ENCODE results near the gene MXRA7. TPM values are rescaled to one million over a fixed set of nuclear protein-coding genes. Genes with fewer than 3 reads are reported as not detected.

The MXRA7 gene
- total and polyA plus RNA-seq, 2 donors (not counting 3 experiments of a cell fraction or from before 2014, with no cell fraction given) = 49.5 to 95.8 TPM

DNA sequence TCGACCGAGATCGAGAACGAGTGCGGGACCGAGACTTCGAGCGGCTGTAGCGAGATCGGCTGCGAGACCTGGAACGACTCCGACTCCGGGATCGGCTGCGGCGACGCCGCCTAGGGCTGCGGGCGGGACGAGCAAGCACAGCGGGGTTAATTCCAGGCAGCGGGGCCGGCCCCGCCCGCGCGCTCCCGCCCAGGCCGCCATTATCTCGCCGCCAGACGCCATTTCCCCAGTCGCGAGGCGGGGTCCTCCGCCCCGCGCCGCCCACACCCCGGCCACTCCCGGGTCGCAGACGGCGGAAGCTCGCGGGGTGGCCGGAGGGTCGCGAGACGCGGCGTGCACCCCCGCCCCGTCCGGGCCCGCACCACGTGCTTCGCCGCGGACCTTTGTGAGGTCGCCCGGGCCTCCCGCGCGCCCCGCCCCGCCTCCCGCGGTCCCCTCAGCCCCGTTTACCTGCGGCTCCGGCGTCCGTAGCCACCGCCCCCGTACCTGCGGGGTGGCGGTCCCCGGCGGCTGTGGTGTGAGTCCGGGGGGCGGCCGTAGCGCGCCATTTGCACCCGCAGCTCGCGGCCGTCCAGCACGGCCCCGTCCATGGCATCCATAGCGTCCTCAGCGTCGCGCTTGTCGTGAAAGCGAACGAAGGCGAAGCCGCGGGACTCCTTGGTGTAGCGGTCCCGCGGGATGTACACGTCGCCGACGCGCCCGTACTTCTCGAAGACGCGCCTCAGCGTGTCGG is 25.8 kb upstream of the MXRA7 start:
- Histone ChIP-seq H3K36me3 (ENCODE audit: control insufficient read depth in 2 of 2, extremely low read depth in 1 of 2, insufficient read depth in 2 of 2, low read length in 2 of 2) (peaks cover 6 to 33% of the 10 kb centered on the region in 2 experiments), H3K4me1 (ENCODE audit: control insufficient read depth, extremely low read depth, insufficient read depth, low read length) (peaks cover 38% of the 10 kb centered on the region), H3K27ac (ENCODE audit: insufficient read depth, low read depth, low read length) (peak overlapping the region; percentile 83), H4K20me1 (replicated peaks; ENCODE audit: control insufficient read depth, extremely low read depth, insufficient read depth, low read length) (peaks cover 6% of the 10 kb centered on the region), H2AFZ (ENCODE audit: low read depth, low read length) (no peak overlapping the region), H3K4me3 (replicated peaks in 1 of 3; ENCODE audit: insufficient read depth in 1 of 3, low read depth in 1 of 3, low read length in 3 of 3) (peak overlapping the region; percentile 65 to 92 (median 90)), H3K9me1 (replicated peaks; ENCODE audit: control insufficient read depth, extremely low read depth, insufficient read depth, low read length) (no peaks in the 10 kb centered on the region), H3K9me3 (replicated peaks; ENCODE audit: control insufficient read depth, insufficient read depth, low read length) (no peaks in the 10 kb centered on the region), H3K4me2 (ENCODE audit: insufficient read depth, low read length) (peak overlapping the region; percentile 99), H3K27me3 (ENCODE audit: control insufficient read depth in 2 of 2, insufficient read depth in 2 of 2, low read length in 2 of 2) (no peaks in the 10 kb centered on the region), H3K9ac (replicated peaks; ENCODE audit: extremely low read depth, insufficient read depth, low read length) (peak overlapping the region; percentile 97), H3K79me2 (ENCODE audit: control insufficient read depth, insufficient read depth, low read length) (peaks cover 63% of the 10 kb centered on the region)
- dilution Hi-C loops (cut with MboI; ENCODE audit: extremely low pct_ligation_motif_present, low sequenced_read_pairs) (no loop called here), intact Hi-C loops (cut with micrococcal nuclease) (loop anchor here (1.0 to 5.0 kb wide), 4 partner anchors 10 to 404 kb away; partner anchors contain the start of genes JMJD6, METTL23 and SEC14L1)
- FAIRE-seq (no peak), DNase-seq (ENCODE audit: low read depth, low spot score) (peak; percentile 71)
- POLR2A ChIA-PET = interaction anchor here (0.7 to 2.7 kb wide), 3 partner anchors 8 to 10 kb away, joined by 3 to 21 read pairs (median 4); partner anchors contain the start of genes JMJD6 and METTL23
- TF ChIP-seq CTCF (IDR thresholded peaks at IDR 0.05; ENCODE audit: extremely low read depth in 1 of 2, insufficient read depth in 1 of 2, low read depth in 1 of 2, low read length in 2 of 2) = peak in 1 of 2 donors; percentile 25
- TF ChIP-seq POLR2AphosphoS5 (IDR thresholded peaks at IDR 0.05; ENCODE audit: insufficient read depth, low read depth, low read length) = peak; percentile 52
- no peak for TF ChIP-seq GATA2 (IDR thresholded peaks at IDR 0.05; ENCODE audit: insufficient read depth, insufficient read length, low read depth, low read length)
- no peak for TF ChIP-seq JUN (IDR thresholded peaks at IDR 0.05; ENCODE audit: borderline replicate concordance, insufficient read depth, insufficient read length, low read depth)
- TF ChIP-seq MYC (IDR thresholded peaks at IDR 0.05; ENCODE audit: low read depth, low read length) = peak; percentile 57
- CTCF ChIA-PET = interaction anchor here (3.8 kb wide), 1 partner anchor 10 kb away, joined by 22 read pairs; the partner anchor contains the start of genes JMJD6 and METTL23
- no TSS peak for BruUV-seq (replicated peaks)
